GM10266 (cell line): ENCODE data around the gene PARP6.

ENCODE experiments used
- DNase-seq: peaks from one replicate; pipeline ENCODE4 v3.0.0; 2012; ENCODE audit errors: extremely low spot score
- TF ChIP-seq, protein P1 (sequence below): IDR thresholded peaks from 2 replicates; pipeline ENCODE4 v1.5.1; 2012; ENCODE audit warnings: mild to moderate bottlenecking, low read depth; ENCODE audit not compliant: control insufficient read depth, insufficient read depth; ENCODE audit errors: missing control alignments

Gene PARP6

DNA sequence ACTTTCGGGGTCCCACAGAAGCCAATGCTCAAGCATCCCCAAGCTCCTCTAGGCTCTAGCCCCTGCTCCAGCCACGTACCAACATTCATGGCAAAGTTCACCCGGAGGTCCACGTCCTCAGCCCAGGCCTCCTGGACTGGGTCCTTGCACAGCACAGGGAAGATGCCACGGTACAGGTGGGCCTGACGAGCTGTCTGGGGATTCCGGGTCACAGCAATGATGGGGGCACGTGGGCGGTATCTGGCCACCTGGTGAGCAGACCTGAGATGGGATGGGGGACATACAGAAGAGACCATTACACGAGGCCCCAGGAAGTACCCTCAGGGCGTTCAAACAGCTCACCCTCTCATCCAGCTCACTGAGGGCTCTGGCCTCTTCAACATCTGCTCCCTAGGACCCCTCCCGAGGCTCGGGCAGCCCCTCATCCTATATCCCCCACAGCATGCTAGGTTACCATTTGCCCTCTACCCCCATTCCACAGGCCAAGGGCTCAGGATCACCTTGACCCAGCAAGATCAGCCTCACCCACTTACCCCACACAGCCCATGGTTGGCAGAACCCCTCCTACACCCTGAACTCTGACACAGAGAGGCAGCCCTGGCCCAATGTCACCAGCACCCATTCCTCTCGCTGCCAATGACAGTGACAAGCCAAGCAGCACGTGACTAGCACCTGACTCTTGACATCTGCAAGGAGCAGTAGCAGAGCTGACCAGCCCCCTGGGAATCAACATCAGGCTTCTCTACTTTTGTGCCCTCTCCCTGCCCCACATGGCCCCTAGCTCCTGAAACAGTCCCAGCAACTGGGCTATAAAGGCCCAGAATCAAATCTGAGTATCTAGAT lies 71.7 kb downstream of the PARP6 start:
- TF ChIP-seq, protein P1, sequence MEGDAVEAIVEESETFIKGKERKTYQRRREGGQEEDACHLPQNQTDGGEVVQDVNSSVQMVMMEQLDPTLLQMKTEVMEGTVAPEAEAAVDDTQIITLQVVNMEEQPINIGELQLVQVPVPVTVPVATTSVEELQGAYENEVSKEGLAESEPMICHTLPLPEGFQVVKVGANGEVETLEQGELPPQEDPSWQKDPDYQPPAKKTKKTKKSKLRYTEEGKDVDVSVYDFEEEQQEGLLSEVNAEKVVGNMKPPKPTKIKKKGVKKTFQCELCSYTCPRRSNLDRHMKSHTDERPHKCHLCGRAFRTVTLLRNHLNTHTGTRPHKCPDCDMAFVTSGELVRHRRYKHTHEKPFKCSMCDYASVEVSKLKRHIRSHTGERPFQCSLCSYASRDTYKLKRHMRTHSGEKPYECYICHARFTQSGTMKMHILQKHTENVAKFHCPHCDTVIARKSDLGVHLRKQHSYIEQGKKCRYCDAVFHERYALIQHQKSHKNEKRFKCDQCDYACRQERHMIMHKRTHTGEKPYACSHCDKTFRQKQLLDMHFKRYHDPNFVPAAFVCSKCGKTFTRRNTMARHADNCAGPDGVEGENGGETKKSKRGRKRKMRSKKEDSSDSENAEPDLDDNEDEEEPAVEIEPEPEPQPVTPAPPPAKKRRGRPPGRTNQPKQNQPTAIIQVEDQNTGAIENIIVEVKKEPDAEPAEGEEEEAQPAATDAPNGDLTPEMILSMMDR = no peak
- DNase-seq = no peak

DNA sequence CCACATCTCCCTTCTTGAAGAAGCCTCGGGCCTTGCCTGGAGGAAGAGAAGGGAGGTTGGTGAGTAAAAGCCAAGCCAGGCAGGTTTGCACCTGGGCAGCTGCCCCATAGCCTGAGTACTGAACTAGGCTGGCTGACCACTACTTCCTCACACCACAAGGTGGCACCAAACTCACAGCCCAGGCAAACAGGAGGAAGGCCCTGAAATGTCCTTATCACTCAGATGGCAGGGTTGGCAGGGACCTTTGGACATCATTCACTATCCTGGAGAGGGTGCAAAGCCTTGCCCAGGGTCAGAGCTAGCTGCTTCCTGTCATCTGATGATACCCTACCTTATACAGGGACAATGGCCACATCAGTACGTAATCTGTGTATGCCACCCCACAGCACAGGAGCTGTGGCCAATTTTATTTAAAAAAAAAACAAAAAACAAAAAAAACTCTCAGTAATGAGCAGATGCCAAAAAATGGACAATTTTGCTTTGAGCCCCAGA lies 72.6 kb downstream of the PARP6 start:
- DNase-seq = peak; percentile 79
- TF ChIP-seq, protein P1 = peak; percentile 92

DNA sequence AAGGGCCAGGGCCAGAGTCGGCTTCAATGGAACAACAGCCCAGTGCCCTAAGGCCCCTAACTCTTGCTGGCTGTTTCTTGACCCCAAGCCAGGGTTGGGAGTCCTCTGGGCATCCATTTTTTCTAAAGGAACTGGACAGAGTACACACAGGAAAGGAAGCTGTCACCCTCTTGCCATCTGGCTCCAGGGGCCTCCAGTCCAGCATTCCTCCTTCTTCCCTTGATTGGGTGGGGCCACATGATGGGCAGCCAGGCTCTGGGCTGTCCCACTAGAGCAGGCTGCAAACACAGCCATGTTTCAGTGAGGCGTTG lies 73.2 kb downstream of the PARP6 start:
- DNase-seq = no peak
- TF ChIP-seq, protein P1 = no peak

DNA sequence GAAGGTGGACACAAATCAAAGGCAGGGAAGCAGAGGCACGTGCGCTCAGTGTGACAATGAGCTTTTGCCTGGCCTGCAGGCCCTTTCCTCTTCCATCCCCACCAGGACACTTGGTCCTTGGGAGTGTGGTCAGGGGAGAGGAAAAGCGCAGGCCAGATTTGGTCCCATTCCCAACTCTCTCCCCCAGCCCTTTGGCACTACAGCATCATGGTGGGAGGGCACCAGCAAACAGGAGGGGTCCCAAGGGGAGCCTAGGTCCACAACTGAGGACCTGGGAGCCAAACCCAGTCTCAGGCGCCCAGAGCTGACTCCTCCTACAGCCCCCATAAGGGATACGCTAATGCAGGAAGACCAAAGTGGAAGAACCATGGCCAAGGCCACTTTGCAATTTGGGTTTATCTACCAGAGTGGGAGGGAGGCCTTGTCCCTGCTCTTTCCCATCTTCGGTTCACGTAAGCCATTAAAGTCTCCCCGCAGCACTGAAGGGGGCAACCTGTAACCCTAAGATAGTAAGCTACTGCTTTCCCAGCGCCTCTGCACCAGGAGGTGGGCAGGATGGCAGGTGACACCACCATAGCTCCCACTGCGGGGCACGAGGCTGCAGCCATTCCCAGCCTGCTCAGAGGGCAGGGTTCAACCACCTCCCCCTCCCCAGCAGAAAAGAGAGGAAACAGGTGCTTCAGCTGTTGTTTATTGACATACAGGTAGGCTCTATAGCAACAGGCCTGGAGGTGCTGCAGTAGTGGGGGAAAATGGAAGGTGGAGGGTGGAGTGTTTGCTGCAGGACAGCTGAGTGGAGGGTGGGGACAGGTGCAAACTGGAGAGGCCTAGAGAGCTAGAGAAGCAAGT lies 73.8 kb downstream of the PARP6 start:
- no peak for DNase-seq
- TF ChIP-seq, protein P1 = no peak

DNA sequence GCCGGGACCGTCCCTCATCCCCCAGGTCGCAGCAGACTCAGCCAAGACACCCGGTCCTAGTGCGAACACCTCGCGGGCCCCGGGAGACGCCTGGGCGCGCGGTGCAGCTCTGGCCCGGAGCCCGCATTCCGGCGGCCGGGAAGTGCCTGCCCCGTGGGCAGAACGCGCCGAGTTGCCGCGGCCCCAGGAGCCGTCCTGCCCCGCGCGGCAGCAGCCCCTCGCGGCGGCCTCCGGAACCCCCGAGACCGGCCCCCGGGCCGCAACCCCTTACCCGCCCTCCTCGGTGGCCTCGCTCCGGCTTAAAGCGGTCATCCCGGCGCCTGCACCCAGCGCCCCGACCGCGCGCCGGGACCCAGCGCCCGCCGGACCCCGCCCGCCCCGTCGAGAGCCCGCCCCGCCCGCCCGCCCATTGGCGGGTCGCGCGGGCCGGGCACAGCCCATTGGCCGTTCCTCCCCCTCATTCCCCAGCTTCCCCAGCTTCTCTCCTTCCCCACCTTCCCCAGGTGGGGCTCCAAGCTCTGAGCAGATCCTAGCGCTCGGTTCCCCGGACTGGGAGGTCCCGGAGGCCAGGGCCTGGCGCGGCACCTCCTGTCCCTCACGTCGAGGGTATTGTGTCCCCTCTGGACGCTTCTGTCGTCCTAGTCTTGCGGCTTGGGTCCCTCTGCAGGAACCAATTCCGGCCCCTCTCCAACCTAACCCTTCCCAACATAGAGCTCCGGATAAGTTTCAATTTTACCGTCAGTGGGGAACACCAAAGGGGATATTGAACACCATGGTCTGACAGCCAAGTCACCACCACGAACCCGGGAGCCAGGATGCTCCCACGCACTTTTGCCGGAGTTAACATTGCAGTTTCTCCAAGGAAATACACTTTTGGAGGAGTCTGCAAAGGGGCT lies 74.6 kb downstream of the PARP6 start, which contains the start of gene GRAMD2A:
TSS of gene GRAMD2A (minus strand) at position 328 of the 896 bp plus-strand sequence.
- DNase-seq = peak; percentile 88
- TF ChIP-seq, protein P1 = no peak

DNA sequence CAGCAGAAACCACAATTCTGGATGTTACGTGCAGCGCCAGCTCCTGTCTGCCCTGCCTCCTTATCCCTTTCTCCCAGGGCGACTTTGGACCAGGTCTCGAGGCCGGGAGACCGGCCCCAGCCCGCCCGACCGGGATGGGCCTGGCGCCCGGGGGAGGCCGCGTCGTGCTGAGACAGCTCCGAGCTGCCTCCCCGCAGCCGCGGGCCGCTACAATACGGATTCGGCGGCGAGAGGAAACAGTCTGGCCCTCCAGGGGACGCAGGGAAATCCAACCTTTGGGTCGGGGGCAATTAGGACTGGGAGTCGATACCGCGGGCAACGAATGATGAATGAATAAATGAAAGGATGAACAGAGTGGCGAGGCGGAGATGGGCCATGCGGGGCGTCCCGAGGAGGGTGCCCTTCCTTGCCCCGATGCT lies 75.3 kb downstream of the PARP6 start:
- DNase-seq = no peak
- TF ChIP-seq, protein P1 = no peak
